T-helper 1 cell (primary cell): ENCODE measurements around the gene ZNF682.
"Not testable (repeated sequence)": the region's sequence is repeated elsewhere in the genome, so short reads cannot be mapped to it uniquely, and the experiment has no call there.

Experiments used
- DNase-seq, 5 donors: peaks; one replicate each; pipeline ENCODE4 v3.0.0-alpha.2; 2012 to 2020

The ZNF682 gene

DNA sequence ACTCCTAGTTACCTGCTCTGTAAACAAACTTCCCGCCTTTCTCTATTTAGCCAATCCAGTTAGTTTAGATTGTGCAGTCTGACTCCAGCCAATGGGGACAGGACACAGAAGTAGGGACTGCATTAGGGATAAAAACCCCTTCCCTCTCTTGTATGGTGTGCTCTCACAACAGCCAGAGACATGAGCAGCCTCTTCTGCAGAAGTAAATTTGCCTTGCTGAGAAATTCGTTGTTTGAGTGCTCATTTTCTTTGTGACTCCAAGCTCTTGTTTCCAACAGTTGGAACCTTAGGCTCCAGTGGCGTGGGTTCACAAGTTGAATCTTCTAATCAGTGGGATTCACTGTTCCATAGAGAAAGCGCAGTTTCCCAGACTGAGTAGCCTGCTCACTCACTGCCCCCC is 72.4 kb downstream of the ZNF682 start:
- no peak for DNase-seq

DNA sequence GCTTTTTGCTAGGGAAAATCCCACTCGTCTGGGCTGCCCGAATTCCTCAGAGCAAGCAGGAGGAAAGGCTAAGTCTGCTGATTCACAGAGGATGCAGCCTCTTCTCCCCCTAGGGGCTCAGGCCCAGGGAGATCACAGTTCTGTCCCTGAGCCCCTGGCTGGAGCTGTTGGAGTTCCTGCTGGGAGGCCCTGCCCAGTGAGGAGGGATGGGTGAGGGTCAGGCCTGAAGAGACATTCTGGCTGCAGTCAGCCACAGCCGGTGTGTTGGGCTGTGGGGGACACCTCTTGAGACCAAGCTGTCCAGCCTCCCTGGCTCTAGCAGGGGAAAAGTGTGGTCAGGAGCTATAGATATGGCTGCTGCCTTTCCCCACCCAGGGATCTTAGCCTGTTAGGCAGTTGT is 73.2 kb downstream of the ZNF682 start:
- DNase-seq = not testable (repeated sequence)

DNA sequence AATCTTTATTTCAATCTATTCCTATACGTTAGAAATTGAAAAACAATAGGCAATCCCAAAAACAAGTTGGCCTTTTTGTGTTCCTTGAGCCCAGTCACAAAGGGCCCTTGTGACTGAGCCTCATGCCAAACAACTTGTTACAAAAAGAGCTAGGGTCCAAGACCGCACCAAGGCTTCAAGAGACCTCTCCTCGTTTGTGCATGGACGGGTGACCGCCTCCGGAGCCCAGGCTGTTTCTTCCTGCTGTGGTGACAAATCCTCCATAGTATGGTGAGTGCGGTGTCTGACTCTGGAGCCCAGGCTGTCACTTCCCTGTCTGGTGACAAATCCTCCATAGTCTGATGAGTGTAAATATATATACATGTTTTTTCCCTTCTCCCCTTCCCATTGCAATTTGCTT is 74.9 kb downstream of the ZNF682 start:
- DNase-seq = no peak

DNA sequence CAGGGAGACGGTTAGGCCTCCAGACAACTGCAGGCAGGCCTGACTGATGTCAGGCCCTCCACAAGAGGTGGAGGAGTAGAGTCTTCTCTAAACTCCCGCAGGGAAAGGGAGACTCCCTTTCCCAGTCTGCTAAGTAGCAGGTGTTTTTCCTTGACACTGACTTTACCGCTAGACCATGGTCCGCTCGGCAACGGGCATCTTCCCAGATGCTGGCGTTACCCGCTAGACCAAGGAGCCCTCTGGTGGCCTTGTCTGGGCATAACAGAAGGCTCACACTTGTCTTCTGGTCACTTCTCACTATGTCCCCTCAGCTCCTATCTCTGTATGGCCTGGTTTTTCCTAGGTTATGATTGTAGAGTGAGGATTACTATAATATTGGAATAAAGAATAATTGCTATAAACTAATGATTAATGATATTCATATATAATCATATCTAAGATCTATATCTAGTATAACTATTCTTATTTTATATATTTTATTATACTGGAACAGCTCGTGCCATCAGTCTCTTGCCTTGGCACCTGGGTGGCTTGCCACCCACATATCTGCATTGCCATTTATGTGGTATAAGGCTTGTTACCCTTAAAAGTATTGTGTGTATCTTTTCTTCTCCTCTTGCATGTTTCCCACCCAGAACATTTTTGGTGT is 80.0 kb downstream of the ZNF682 start:
- peak; percentile 17 to 50 (median 33) for DNase-seq

DNA sequence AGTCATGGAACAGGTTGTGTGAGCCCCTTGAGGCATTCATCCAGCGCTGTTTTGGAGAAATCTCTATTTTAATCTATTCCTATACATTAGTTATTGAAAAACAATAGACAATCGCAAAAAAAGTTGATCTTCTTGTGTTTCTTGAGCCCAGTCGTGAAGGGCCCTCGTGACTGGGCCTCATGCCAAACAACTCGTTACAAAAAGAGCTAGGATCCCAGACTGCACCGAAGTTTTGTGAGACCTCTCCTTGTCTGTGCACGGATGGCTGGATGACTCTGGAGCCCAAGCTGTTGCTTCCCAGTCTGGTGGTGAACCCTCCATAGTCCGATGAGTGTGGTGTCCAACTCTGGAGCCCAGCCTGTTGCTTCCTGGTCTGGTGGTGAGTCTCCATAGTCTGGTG is 81.5 kb downstream of the ZNF682 start:
- not testable (repeated sequence) for DNase-seq

DNA sequence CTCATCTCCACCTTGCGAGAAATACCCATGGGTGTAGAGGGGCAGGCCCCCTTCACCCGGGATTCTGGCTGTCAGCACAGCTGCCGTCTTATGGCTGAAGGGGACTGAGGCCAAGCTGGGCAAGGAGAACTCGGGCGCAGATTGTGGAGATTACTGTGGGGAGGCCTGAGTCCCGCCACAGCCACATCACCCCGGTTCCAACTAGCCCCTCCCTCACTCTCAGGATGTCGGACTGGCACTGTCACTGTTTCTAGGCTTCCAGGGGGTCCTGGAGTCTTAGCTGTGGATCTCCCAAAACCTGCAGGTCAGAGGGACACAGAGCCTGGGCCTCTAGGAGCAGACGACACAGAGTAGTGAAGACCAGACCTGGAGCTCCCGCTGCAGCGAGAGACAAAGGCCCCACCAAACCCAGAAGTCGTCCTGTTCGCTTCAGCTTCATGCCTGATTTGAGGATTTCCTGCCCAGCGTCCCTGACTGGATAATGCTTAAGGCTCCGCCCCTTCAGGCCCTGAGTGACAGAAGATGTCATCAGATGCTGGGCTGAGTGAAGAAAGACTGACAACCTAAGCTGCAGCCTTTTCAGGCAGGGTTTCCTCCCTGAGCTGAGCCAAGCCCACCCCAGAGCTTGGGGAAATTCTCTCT is 82.8 kb downstream of the ZNF682 start:
- DNase-seq = no peak

DNA sequence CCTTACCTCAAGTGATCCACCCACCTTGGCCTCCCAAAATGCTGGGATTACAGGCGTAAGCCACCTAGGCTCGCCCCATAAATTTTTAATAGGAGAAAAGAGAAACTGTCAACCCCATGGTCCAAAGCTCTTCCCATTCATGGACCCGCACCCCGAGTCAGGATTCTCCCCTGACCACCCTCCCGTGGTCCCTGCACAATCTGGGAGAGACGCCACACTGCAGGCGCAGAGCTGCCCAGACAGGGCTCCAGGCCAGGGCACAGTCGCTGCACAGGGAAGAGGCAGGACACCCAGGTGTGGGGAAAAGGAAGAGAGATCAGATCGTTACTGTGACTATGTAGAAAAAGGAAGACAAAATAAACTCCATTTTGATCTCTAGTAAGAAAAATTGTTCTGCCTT is 84.1 kb downstream of the ZNF682 start:
- no peak for DNase-seq
